ENCODE results near the gene RAB3B.
A peak's percentile ranks its signal among the peaks of the same experiment; 100 is the strongest.
"Not testable (repeated sequence)": the region's sequence is repeated elsewhere in the genome, so short reads cannot be mapped to it uniquely, and the experiment has no call there.

Gene RAB3B

DNA sequence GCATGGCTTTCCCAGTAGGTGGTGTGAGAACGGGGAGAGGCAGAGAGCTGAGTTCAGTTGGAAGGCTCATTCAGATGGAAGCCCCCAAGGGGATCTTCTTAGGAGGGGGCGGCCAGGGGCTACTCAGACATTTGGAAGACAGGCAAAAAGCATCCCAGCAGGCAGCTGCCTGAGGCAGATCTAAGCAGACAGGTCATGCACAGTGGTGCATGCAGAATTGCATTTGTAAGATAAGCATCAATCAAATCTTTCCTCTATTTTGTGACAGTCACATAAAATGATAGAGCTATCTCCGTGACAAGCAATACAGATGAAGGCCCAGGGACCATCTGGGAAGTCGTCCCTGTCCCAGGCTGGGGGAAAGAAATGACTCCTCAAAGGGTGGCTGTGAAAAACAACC lies 3.8 kb downstream of the RAB3B start:
- Histone ChIP-seq H3K36me3 (ENCODE audit: insufficient read depth, low read depth, low read length) (peaks cover 23% of the 10 kb centered on the region), H3K9me3 (ENCODE audit: insufficient read depth, low read depth, low read length) (no peaks in the 10 kb centered on the region), H3K9ac (ENCODE audit: low read depth, low read length) (peak overlapping the region; percentile 34; the same call in 1 of the 2 replicates), H3K27me3 (ENCODE audit: insufficient read depth, low read length) (peaks cover 6% of the 10 kb centered on the region), H3K4me1 (ENCODE audit: insufficient read depth, low read length) (0 out of 2 replicates have a peak, but pooled peaks cover 4% of the 10 kb centered on the region), H3K27ac (ENCODE audit: low read length) (no peak overlapping the region), H3K4me3 (ENCODE audit: low read length) (no peak overlapping the region)

GRCh38 chr1:51982161-51982560 lies 8.3 kb downstream of the RAB3B start:
- Histone ChIP-seq H3K27me3 (ENCODE audit: insufficient read depth, low read length) (no peaks in the 10 kb centered on the region), H3K9ac (ENCODE audit: low read depth, low read length) (no peak overlapping the region), H3K4me1 (ENCODE audit: insufficient read depth, low read length) (no peaks in the 10 kb centered on the region; the same call in 1 of the 2 replicates), H3K9me3 (ENCODE audit: insufficient read depth, low read depth, low read length) (no peaks in the 10 kb centered on the region), H3K36me3 (ENCODE audit: insufficient read depth, low read depth, low read length) (peaks cover 27% of the 10 kb centered on the region), H3K27ac (ENCODE audit: low read length) (no peak overlapping the region), H3K4me3 (ENCODE audit: low read length) (no peak overlapping the region)

DNA sequence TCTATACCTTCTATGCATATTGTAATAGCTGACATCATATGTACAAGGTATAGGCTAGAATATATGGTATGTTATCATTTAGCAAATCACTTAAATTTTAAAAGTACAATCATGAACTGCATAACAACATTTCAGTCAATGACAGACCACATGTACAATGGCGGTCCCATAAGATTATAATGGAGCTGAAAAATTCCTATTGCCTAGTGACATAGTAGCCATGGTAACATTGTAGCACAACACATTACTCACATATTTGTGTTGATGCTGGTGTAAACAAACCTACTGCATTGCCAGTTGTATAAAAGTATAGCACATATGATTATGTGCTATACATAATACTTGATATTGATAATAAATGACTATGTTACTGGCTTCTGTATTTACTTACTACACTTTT lies 8.9 kb downstream of the RAB3B start:
- H3K27me3 ChIP-seq (ENCODE audit: insufficient read depth, low read length), result no peaks in the 10 kb centered on the region
- H3K36me3 ChIP-seq (ENCODE audit: insufficient read depth, low read depth, low read length), result peaks cover 28% of the 10 kb centered on the region
- no peaks in the 10 kb centered on the region; the same call in 1 of the 2 replicates for H3K4me1 ChIP-seq (ENCODE audit: insufficient read depth, low read length)
- H3K9ac ChIP-seq (ENCODE audit: low read depth, low read length), result no peak overlapping the region
- no peaks in the 10 kb centered on the region for H3K9me3 ChIP-seq (ENCODE audit: insufficient read depth, low read depth, low read length)
- no peak overlapping the region for H3K4me3 ChIP-seq (ENCODE audit: low read length)
- no peak overlapping the region for H3K27ac ChIP-seq (ENCODE audit: low read length)

DNA sequence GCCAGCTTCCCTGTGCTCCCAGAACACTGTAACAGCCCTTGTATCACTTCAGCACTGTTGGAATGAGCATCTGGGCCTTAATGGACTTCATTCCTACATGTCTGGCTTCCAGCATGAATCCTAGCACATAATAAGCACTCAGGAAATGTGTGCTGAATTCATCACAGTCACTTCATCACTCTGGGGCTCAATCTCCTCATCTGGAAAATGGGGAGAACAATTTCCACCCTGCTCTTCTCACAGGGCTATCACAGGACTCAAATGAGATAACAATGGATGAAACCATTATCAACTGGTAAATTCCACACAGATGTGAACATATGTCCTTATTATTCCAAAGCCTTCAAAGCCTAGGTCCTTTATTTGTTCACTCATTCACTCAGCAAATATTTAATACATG lies 12.4 kb downstream of the RAB3B start:
- no peaks in the 10 kb centered on the region for H3K9me3 ChIP-seq (ENCODE audit: insufficient read depth, low read depth, low read length)
- no peaks in the 10 kb centered on the region for H3K27me3 ChIP-seq (ENCODE audit: insufficient read depth, low read length)
- H3K27ac ChIP-seq (ENCODE audit: low read length), result no peak overlapping the region
- no peaks in the 10 kb centered on the region; the same call in 1 of the 2 replicates for H3K4me1 ChIP-seq (ENCODE audit: insufficient read depth, low read length)
- no peak overlapping the region for H3K9ac ChIP-seq (ENCODE audit: low read depth, low read length)
- no peak overlapping the region for H3K4me3 ChIP-seq (ENCODE audit: low read length)
- H3K36me3 ChIP-seq (ENCODE audit: insufficient read depth, low read depth, low read length), result peaks cover 48% of the 10 kb centered on the region

DNA sequence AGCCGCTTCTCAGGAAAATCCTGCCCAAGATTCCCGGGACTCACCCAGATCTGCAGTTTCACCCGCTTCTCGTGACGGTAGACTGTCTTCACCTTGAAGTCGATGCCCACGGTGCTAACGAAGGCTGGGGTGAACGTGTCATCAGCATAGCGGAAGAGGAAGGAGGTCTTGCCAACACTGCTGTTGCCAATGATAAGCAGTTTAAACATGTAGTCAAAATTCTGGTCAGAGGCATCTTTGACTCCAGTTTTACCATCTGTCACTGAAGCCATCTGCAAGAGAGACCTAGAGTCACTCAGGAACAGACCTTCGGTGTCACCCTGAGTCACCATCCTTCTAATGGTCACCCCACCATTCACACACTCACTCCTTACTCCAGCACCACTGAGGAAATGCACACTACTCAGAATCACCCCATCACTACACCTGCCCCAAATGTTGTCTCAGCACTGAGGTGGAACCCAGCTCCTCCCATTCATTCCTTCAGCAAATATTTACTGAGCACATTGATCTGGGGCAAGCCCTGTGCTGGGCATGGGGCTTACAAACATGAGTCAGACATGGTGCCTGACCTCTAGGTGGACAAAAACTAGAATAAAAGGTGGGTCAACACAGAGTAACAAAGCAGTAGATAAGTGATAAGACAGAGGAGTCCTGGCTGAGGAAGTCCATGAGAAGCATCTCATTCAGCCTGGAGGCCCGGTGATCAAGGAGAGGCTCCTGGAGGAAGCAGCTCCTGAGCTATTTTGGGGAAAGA lies 13.5 kb downstream of the RAB3B start:
- Histone ChIP-seq H3K27me3 (ENCODE audit: insufficient read depth, low read length) (no peaks in the 10 kb centered on the region), H3K4me1 (ENCODE audit: insufficient read depth, low read length) (no peaks in the 10 kb centered on the region; the same call in 1 of the 2 replicates), H3K9me3 (ENCODE audit: insufficient read depth, low read depth, low read length) (no peaks in the 10 kb centered on the region), H3K27ac (ENCODE audit: low read length) (no peak overlapping the region), H3K36me3 (ENCODE audit: insufficient read depth, low read depth, low read length) (peaks cover 54% of the 10 kb centered on the region), H3K9ac (ENCODE audit: low read depth, low read length) (no peak overlapping the region), H3K4me3 (ENCODE audit: low read length) (no peak overlapping the region)

GRCh38 chr1:51973587-51974474 lies 16.7 kb downstream of the RAB3B start:
- no peaks in the 10 kb centered on the region for H3K27me3 ChIP-seq (ENCODE audit: insufficient read depth, low read length)
- H3K27ac ChIP-seq (ENCODE audit: low read length), result no peak overlapping the region
- peaks cover 76% of the 10 kb centered on the region for H3K36me3 ChIP-seq (ENCODE audit: insufficient read depth, low read depth, low read length)
- no peak overlapping the region for H3K4me3 ChIP-seq (ENCODE audit: low read length)
- no peaks in the 10 kb centered on the region; the same call in 1 of the 2 replicates for H3K4me1 ChIP-seq (ENCODE audit: insufficient read depth, low read length)
- no peaks in the 10 kb centered on the region for H3K9me3 ChIP-seq (ENCODE audit: insufficient read depth, low read depth, low read length)
- H3K9ac ChIP-seq (ENCODE audit: low read depth, low read length), result no peak overlapping the region

DNA sequence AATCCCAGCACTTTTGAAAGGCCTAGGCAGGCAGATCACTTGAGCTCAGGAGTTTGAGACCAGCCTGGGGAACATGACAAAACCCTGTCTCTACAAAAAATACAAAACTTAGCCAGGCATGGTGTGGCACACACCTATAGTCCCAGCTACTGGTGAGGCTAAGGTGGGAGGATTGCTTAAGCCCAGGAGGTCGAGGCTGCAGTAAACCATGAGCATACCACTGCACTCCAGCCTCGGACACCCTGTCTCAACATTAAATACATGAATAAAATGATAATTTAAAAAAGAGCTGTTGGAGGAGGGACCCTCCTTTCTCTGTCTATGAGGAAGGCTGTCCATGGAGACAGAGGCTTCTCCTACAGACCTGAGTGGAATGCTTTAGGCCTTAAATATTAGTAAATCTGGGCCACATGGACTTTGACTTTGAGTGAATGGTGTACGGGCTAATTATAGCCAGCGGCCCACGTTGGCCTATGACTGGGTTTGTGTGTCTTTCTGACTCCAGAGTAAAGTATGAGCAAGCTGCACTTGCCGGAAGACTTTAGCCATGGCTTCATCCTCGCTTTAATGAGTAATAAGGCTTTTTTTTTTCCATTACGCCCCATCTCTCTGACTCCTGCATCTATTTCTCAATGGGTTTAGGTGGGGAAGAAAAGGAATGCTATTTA lies 21.3 kb downstream of the RAB3B start:
- Histone ChIP-seq H3K9ac (ENCODE audit: low read depth, low read length) (no peak overlapping the region), H3K9me3 (ENCODE audit: insufficient read depth, low read depth, low read length) (no peaks in the 10 kb centered on the region), H3K27me3 (ENCODE audit: insufficient read depth, low read length) (no peaks in the 10 kb centered on the region), H3K27ac (ENCODE audit: low read length) (no peak overlapping the region), H3K4me3 (ENCODE audit: low read length) (no peak overlapping the region), H3K4me1 (ENCODE audit: insufficient read depth, low read length) (peaks cover 2% of the 10 kb centered on the region), H3K36me3 (ENCODE audit: insufficient read depth, low read depth, low read length) (peaks cover 68% of the 10 kb centered on the region)

DNA sequence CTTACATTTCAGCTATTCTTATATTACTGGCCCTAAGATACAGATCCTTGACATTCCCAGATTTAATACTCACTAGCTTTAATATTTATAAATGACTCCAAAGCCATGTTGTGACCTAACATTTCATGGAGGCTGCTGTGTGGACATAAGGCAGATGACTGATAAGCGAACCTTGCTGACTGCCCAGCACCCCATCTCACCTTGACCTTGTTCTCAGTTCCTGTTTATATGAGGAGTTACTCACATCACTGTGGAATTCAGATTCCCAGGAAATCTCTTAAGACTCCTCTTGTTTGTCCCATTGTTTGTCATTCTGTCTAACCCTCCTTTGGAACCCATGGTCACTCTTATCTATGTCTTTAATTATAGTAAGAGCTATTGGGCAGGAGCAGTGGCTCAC lies 21.9 kb downstream of the RAB3B start:
- H3K27me3 ChIP-seq (ENCODE audit: insufficient read depth, low read length), result no peaks in the 10 kb centered on the region
- H3K9ac ChIP-seq (ENCODE audit: low read depth, low read length), result no peak overlapping the region
- peaks cover 7% of the 10 kb centered on the region for H3K4me1 ChIP-seq (ENCODE audit: insufficient read depth, low read length)
- no peaks in the 10 kb centered on the region for H3K9me3 ChIP-seq (ENCODE audit: insufficient read depth, low read depth, low read length)
- no peak overlapping the region for H3K27ac ChIP-seq (ENCODE audit: low read length)
- peaks cover 62% of the 10 kb centered on the region for H3K36me3 ChIP-seq (ENCODE audit: insufficient read depth, low read depth, low read length)
- no peak overlapping the region for H3K4me3 ChIP-seq (ENCODE audit: low read length)

DNA sequence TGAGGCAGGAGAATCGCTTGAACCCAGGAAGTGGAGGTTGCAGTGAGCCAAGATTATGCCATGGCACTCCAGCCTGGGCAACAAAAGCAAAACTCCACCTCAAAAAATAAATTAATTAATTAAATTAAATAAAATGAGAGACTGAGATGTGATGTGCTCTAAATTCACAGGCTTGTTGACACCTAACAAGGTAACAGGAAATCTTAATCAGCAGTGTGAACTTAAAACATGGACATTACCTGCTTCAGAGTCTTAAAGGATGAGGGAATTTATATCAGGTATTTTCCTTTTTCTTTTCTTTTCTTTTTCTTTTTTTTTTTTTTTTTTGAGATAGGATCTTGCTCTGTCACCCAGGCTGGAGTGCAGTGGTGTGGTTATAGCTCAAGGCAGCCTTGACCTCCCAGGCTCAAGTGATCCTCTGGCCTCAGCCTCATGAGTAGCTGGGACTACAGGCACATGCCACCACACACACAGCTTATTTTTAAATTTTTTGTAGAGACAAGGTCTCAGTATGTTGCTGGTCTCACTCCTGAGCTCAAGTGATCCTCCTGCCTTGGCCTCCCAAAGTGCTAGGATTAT lies 23.2 kb downstream of the RAB3B start:
- not testable (repeated sequence) for H3K4me3 ChIP-seq (ENCODE audit: low read length); H3K9ac ChIP-seq (ENCODE audit: low read depth, low read length); H3K4me1 ChIP-seq (ENCODE audit: insufficient read depth, low read length); H3K27ac ChIP-seq (ENCODE audit: low read length); H3K27me3 ChIP-seq (ENCODE audit: insufficient read depth, low read length); H3K9me3 ChIP-seq (ENCODE audit: insufficient read depth, low read depth, low read length)
- peaks cover 60% of the 10 kb centered on the region for H3K36me3 ChIP-seq (ENCODE audit: insufficient read depth, low read depth, low read length)

- Histone ChIP-seq H3K9me3 (ENCODE audit: insufficient read depth, low read depth, low read length) (no peaks in the 10 kb centered on the region), H3K9ac (ENCODE audit: low read depth, low read length) (no peak overlapping the region), H3K27ac (ENCODE audit: low read length) (no peak overlapping the region), H3K4me3 (ENCODE audit: low read length) (no peak overlapping the region), H3K36me3 (ENCODE audit: insufficient read depth, low read depth, low read length) (peaks cover 58% of the 10 kb centered on the region), H3K4me1 (ENCODE audit: insufficient read depth, low read length) (peaks cover 8% of the 10 kb centered on the region), H3K27me3 (ENCODE audit: insufficient read depth, low read length) (no peaks in the 10 kb centered on the region)
Observed at GRCh38 chr1:51966559-51966958, 23.9 kb downstream of the RAB3B start.

DNA sequence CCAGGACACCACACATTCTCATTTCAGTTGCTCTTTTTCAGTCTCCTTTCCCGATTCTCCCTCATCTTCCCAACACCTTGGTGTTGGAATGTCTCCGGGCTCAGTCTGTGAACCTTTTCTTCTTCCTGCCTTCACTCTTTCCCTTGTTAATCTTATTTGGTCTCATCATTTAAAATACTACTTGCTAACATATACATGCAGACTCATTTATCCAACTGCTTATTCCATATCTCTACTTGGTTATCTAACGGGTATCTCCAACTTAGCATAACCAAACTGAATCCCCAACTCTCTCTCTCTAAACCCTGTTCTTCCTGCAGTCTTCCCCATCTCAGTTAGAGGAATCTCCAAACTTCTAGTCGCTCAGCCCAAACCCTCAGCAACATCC lies 26.2 kb downstream of the RAB3B start:
- Histone ChIP-seq H3K9ac (ENCODE audit: low read depth, low read length) (no peak overlapping the region), H3K27me3 (ENCODE audit: insufficient read depth, low read length) (no peaks in the 10 kb centered on the region), H3K4me3 (ENCODE audit: low read length) (no peak overlapping the region), H3K9me3 (ENCODE audit: insufficient read depth, low read depth, low read length) (no peaks in the 10 kb centered on the region), H3K36me3 (ENCODE audit: insufficient read depth, low read depth, low read length) (peaks cover 58% of the 10 kb centered on the region), H3K27ac (ENCODE audit: low read length) (no peak overlapping the region), H3K4me1 (ENCODE audit: insufficient read depth, low read length) (peaks cover 8% of the 10 kb centered on the region)
